GM18907 (cell line): ENCODE results near the gene SLC25A41.

ENCODE experiments used
- ATAC-seq: cut with Tn5 transposase; IDR thresholded peaks from one replicate; pipeline ENCODE4 v1.9.1; 2021; ENCODE audit warnings: mild to moderate bottlenecking, moderate library complexity; ENCODE audit not compliant: unreplicated experiment

SLC25A41 gene

DNA sequence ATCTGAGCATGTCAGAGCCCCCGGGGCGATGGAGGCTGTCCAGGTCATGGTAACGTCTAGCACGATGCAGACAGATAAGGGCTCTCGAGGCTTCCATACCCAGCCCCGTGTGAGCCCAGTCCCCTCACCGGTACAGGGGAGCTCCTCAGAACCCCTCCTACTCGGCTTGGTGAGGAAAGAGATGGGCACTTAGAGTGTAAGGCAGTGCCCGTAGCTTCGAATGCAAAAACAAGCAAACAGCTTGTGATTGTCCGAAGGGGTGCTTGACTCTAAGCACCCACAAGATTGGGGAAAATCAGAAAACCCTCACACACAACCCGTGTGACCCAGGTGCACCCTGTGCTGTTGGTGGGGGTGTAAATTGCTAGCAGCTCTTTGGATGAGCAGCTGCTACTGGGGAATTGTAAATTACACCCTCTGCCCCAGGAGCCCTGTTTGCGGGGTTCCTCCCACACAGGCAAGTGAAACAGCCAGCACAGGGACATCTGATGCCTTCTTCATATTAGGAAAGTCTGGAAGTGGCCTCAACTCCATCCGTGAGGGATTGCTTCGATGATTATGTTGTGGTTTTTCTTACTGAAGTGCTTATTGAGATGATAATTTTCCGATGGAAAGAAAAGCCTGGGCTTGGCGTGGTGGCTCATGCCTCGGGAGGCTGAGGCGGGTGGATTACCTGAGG, 56.9 kb downstream of the SLC25A41 start:
- ATAC-seq: no peak
